ENCODE results near the gene ADAMTS10.
"Not testable (repeated sequence)": the region's sequence is repeated elsewhere in the genome, so short reads cannot be mapped to it uniquely, and the experiment has no call there.

The ADAMTS10 gene

GRCh38 chr19:8629996-8630683, 19.6 kb upstream of the ADAMTS10 start, which contains the start of gene NFILZ:
Gene NFILZ, plus strand, starts transcription at chr19:8630633. Its CDS starts 46,133 bp downstream, at chr19:8676766.
- no peak for FAIRE-seq
- no peak for DNase-seq (ENCODE audit: extremely low spot score, insufficient read length, low read depth)

GRCh38 chr19:8629184-8629583, 18.7 kb upstream of the ADAMTS10 start:
- FAIRE-seq (no peak), DNase-seq (ENCODE audit: extremely low spot score, insufficient read length, low read depth) (no peak)

- DNase-seq (ENCODE audit: extremely low spot score, insufficient read length, low read depth) (no peak), FAIRE-seq (no peak)
These were observed 16.3 kb upstream of the ADAMTS10 start for GRCh38 chr19:8626842-8627241.

GRCh38 chr19:8622886-8623285, 12.4 kb upstream of the ADAMTS10 start:
- not testable (repeated sequence) for FAIRE-seq; DNase-seq (ENCODE audit: extremely low spot score, insufficient read length, low read depth)

GRCh38 chr19:8618751-8619150, 8.2 kb upstream of the ADAMTS10 start:
- DNase-seq (ENCODE audit: extremely low spot score, insufficient read length, low read depth): no peak
- FAIRE-seq: no peak

- FAIRE-seq (no peak), DNase-seq (ENCODE audit: extremely low spot score, insufficient read length, low read depth) (no peak)
These were observed 7.5 kb upstream of the ADAMTS10 start for GRCh38 chr19:8617984-8618383.

GRCh38 chr19:8617325-8617724, 6.8 kb upstream of the ADAMTS10 start:
- not testable (repeated sequence) for DNase-seq (ENCODE audit: extremely low spot score, insufficient read length, low read depth); FAIRE-seq

- DNase-seq (ENCODE audit: extremely low spot score, insufficient read length, low read depth): no peak
These were observed 6.3 kb upstream of the ADAMTS10 start for GRCh38 chr19:8616861-8617260.

GRCh38 chr19:8615813-8616596, 5.5 kb upstream of the ADAMTS10 start:
- no peak for DNase-seq (ENCODE audit: extremely low spot score, insufficient read length, low read depth)
- no peak for FAIRE-seq

More at GRCh38 chr19:8616861-8617260, 6.3 kb upstream of the ADAMTS10 start:
- no peak for FAIRE-seq

- FAIRE-seq: no peak
These were observed 4.5 kb upstream of the ADAMTS10 start for GRCh38 chr19:8615024-8615423.

GRCh38 chr19:8614455-8614854, 3.9 kb upstream of the ADAMTS10 start:
- DNase-seq (ENCODE audit: extremely low spot score, insufficient read length, low read depth) (no peak), FAIRE-seq (no peak)

More at GRCh38 chr19:8615024-8615423, 4.5 kb upstream of the ADAMTS10 start:
- no peak for DNase-seq (ENCODE audit: extremely low spot score, insufficient read length, low read depth)

GRCh38 chr19:8612807-8613171, 2.3 kb upstream of the ADAMTS10 start:
- DNase-seq (ENCODE audit: extremely low spot score, insufficient read length, low read depth) (no peak), FAIRE-seq (no peak)

GRCh38 chr19:8611877-8612806, 1.6 kb upstream of the ADAMTS10 start:
- FAIRE-seq: no peak

GRCh38 chr19:8611391-8611876, 919 bp upstream of the ADAMTS10 start:
- no peak for FAIRE-seq
- no peak for DNase-seq (ENCODE audit: extremely low spot score, insufficient read length, low read depth)

More at GRCh38 chr19:8611877-8612806, 1.6 kb upstream of the ADAMTS10 start:
- no peak for DNase-seq (ENCODE audit: extremely low spot score, insufficient read length, low read depth)

- DNase-seq (ENCODE audit: extremely low spot score, insufficient read length, low read depth): no peak
These were observed 403 bp upstream of the ADAMTS10 start for GRCh38 chr19:8610936-8611300.

GRCh38 chr19:8609279-8610040, 1.1 kb downstream of the ADAMTS10 start:
- DNase-seq (ENCODE audit: extremely low spot score, insufficient read length, low read depth) (no peak), FAIRE-seq (no peak)

More at GRCh38 chr19:8610936-8611300, 403 bp upstream of the ADAMTS10 start:
- FAIRE-seq: no peak

- DNase-seq (ENCODE audit: extremely low spot score, insufficient read length, low read depth): no peak
- FAIRE-seq: no peak
These were observed 1.6 kb downstream of the ADAMTS10 start for GRCh38 chr19:8608941-8609278.

- DNase-seq (ENCODE audit: extremely low spot score, insufficient read length, low read depth) (no peak), FAIRE-seq (no peak)
These were observed 3.1 kb downstream of the ADAMTS10 start for GRCh38 chr19:8607386-8607785.

GRCh38 chr19:8605514-8605913, 5.0 kb downstream of the ADAMTS10 start:
- DNase-seq (ENCODE audit: extremely low spot score, insufficient read length, low read depth) (no peak), FAIRE-seq (no peak)

All from GM18507 (cell line).